ENCODE results near the gene CHCHD6. TPM values are rescaled to one million over a fixed set of nuclear protein-coding genes. Genes with fewer than 3 reads are reported as not detected.
"Not testable (repeated sequence)": the region's sequence is repeated elsewhere in the genome, so short reads cannot be mapped to it uniquely, and the experiment has no call there.

Gene CHCHD6
- total and polyA plus RNA-seq, 2 donors (not counting 3 experiments of a cell fraction or from before 2014, with no cell fraction given): 8.4 to 10.1 TPM

- no peaks in the 10 kb centered on the region for H3K36me3 ChIP-seq (ENCODE audit: control insufficient read depth in 2 of 2, extremely low read depth in 1 of 2, insufficient read depth in 2 of 2, low read length in 2 of 2)
- H4K20me1 ChIP-seq (replicated peaks; ENCODE audit: control insufficient read depth, extremely low read depth, insufficient read depth, low read length): no peaks in the 10 kb centered on the region
- ChIA-PET POLR2A (no interaction called here), CTCF (interaction anchor here (1.2 kb wide), 1 partner anchor 22 kb away, joined by 3 read pairs; no protein-coding TSS in a partner anchor)
- FAIRE-seq: no peak
- H3K4me1 ChIP-seq (ENCODE audit: control insufficient read depth, extremely low read depth, insufficient read depth, low read length): no peaks in the 10 kb centered on the region
- H3K27me3 ChIP-seq (ENCODE audit: control insufficient read depth in 2 of 2, insufficient read depth in 2 of 2, low read length in 2 of 2): peaks cover 0 to 2% of the 10 kb centered on the region in 2 experiments
- H2AFZ ChIP-seq (ENCODE audit: low read depth, low read length): no peak overlapping the region
- H3K27ac ChIP-seq (ENCODE audit: insufficient read depth, low read depth, low read length): no peak overlapping the region
- dilution Hi-C loops (cut with MboI; ENCODE audit: extremely low pct_ligation_motif_present, low sequenced_read_pairs): no loop called here
- H3K79me2 ChIP-seq (ENCODE audit: control insufficient read depth, insufficient read depth, low read length): no peaks in the 10 kb centered on the region
- no peak overlapping the region for H3K9ac ChIP-seq (replicated peaks; ENCODE audit: extremely low read depth, insufficient read depth, low read length)
- DNase-seq (ENCODE audit: low read depth, low spot score): no peak
- H3K4me2 ChIP-seq (ENCODE audit: insufficient read depth, low read length): no peak overlapping the region
- intact Hi-C loops (cut with micrococcal nuclease): no loop called here
- BruUV-seq (replicated peaks): no TSS peak
- H3K9me3 ChIP-seq (replicated peaks; ENCODE audit: control insufficient read depth, insufficient read depth, low read length): no peaks in the 10 kb centered on the region
- H3K9me1 ChIP-seq (replicated peaks; ENCODE audit: control insufficient read depth, extremely low read depth, insufficient read depth, low read length): no peaks in the 10 kb centered on the region
- H3K4me3 ChIP-seq (replicated peaks in 1 of 3; ENCODE audit: insufficient read depth in 1 of 3, low read depth in 1 of 3, low read length in 3 of 3): no peak overlapping the region
- no peak for TF ChIP-seq POLR2A (IDR thresholded peaks at IDR 0.05; ENCODE audit: low read depth, low read length)
Measured at GRCh38 chr3:126799099-126799498, 95.1 kb downstream of the CHCHD6 start.

- BruUV-seq (replicated peaks); H3K4me1 ChIP-seq (ENCODE audit: control insufficient read depth, extremely low read depth, insufficient read depth, low read length); H3K9me3 ChIP-seq (replicated peaks; ENCODE audit: control insufficient read depth, insufficient read depth, low read length); FAIRE-seq; H2AFZ ChIP-seq (ENCODE audit: low read depth, low read length); dilution Hi-C loops (cut with MboI; ENCODE audit: extremely low pct_ligation_motif_present, low sequenced_read_pairs); H3K9me1 ChIP-seq (replicated peaks; ENCODE audit: control insufficient read depth, extremely low read depth, insufficient read depth, low read length); H3K4me2 ChIP-seq (ENCODE audit: insufficient read depth, low read length); H3K9ac ChIP-seq (replicated peaks; ENCODE audit: extremely low read depth, insufficient read depth, low read length); intact Hi-C loops (cut with micrococcal nuclease); DNase-seq (ENCODE audit: low read depth, low spot score); H3K27me3 ChIP-seq (ENCODE audit: control insufficient read depth in 2 of 2, insufficient read depth in 2 of 2, low read length in 2 of 2); H3K4me3 ChIP-seq (replicated peaks in 1 of 3; ENCODE audit: insufficient read depth in 1 of 3, low read depth in 1 of 3, low read length in 3 of 3); POLR2A ChIA-PET; H4K20me1 ChIP-seq (replicated peaks; ENCODE audit: control insufficient read depth, extremely low read depth, insufficient read depth, low read length); H3K79me2 ChIP-seq (ENCODE audit: control insufficient read depth, insufficient read depth, low read length); H3K27ac ChIP-seq (ENCODE audit: insufficient read depth, low read depth, low read length); H3K36me3 ChIP-seq (ENCODE audit: control insufficient read depth in 2 of 2, extremely low read depth in 1 of 2, insufficient read depth in 2 of 2, low read length in 2 of 2): not testable (repeated sequence)
- CTCF ChIA-PET: interaction anchor here (1.0 kb wide), 1 partner anchor 10 kb away, joined by 3 read pairs; no protein-coding TSS in a partner anchor
Measured at GRCh38 chr3:126801312-126801711, 97.3 kb downstream of the CHCHD6 start.

- Histone ChIP-seq H2AFZ (ENCODE audit: low read depth, low read length) (no peak overlapping the region), H4K20me1 (replicated peaks; ENCODE audit: control insufficient read depth, extremely low read depth, insufficient read depth, low read length) (no peaks in the 10 kb centered on the region), H3K4me2 (ENCODE audit: insufficient read depth, low read length) (no peak overlapping the region), H3K36me3 (ENCODE audit: control insufficient read depth in 2 of 2, extremely low read depth in 1 of 2, insufficient read depth in 2 of 2, low read length in 2 of 2) (no peaks in the 10 kb centered on the region), H3K9me3 (replicated peaks; ENCODE audit: control insufficient read depth, insufficient read depth, low read length) (no peaks in the 10 kb centered on the region), H3K4me1 (ENCODE audit: control insufficient read depth, extremely low read depth, insufficient read depth, low read length) (no peaks in the 10 kb centered on the region), H3K27ac (ENCODE audit: insufficient read depth, low read depth, low read length) (no peak overlapping the region), H3K27me3 (ENCODE audit: control insufficient read depth in 2 of 2, insufficient read depth in 2 of 2, low read length in 2 of 2) (no peaks in the 10 kb centered on the region), H3K79me2 (ENCODE audit: control insufficient read depth, insufficient read depth, low read length) (no peaks in the 10 kb centered on the region), H3K9me1 (replicated peaks; ENCODE audit: control insufficient read depth, extremely low read depth, insufficient read depth, low read length) (no peaks in the 10 kb centered on the region), H3K9ac (replicated peaks; ENCODE audit: extremely low read depth, insufficient read depth, low read length) (no peak overlapping the region), H3K4me3 (replicated peaks in 1 of 3; ENCODE audit: insufficient read depth in 1 of 3, low read depth in 1 of 3, low read length in 3 of 3) (no peak overlapping the region)
- dilution Hi-C loops (cut with MboI; ENCODE audit: extremely low pct_ligation_motif_present, low sequenced_read_pairs): no loop called here
- no peak for DNase-seq (ENCODE audit: low read depth, low spot score)
- ChIA-PET POLR2A (no interaction called here), CTCF (interaction anchor here (0.7 kb wide), 1 partner anchor 13 kb away, joined by 3 read pairs; no protein-coding TSS in a partner anchor)
- intact Hi-C loops (cut with micrococcal nuclease): no loop called here
- no peak for TF ChIP-seq CTCF (IDR thresholded peaks at IDR 0.05; ENCODE audit: extremely low read depth in 1 of 2, insufficient read depth in 1 of 2, low read depth in 1 of 2, low read length in 2 of 2)
- no peak for TF ChIP-seq GATA2 (IDR thresholded peaks at IDR 0.05; ENCODE audit: insufficient read depth, insufficient read length, low read depth, low read length)
- no peak for TF ChIP-seq POLR2AphosphoS5 (IDR thresholded peaks at IDR 0.05; ENCODE audit: insufficient read depth, low read depth, low read length)
- TF ChIP-seq, protein P1, sequence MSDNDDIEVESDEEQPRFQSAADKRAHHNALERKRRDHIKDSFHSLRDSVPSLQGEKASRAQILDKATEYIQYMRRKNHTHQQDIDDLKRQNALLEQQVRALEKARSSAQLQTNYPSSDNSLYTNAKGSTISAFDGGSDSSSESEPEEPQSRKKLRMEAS (IDR thresholded peaks at IDR 0.05; ENCODE audit: insufficient read depth, insufficient read length): no peak
- TF ChIP-seq FOS (IDR thresholded peaks at IDR 0.05; ENCODE audit: borderline replicate concordance, insufficient read depth, low read length): no peak
- TF ChIP-seq EZH2 (IDR thresholded peaks at IDR 0.05; ENCODE audit: borderline replicate concordance, low read depth, low read length, severe bottlenecking): no peak
- no peak for TF ChIP-seq POLR2A (IDR thresholded peaks at IDR 0.05; ENCODE audit: low read depth, low read length)
- TF ChIP-seq MYC (IDR thresholded peaks at IDR 0.05; ENCODE audit: low read depth, low read length): no peak
- TF ChIP-seq JUN (IDR thresholded peaks at IDR 0.05; ENCODE audit: borderline replicate concordance, insufficient read depth, insufficient read length, low read depth): no peak
- FAIRE-seq: no peak
- no TSS peak for BruUV-seq (replicated peaks)
Measured at GRCh38 chr3:126807795-126808194, 103.8 kb downstream of the CHCHD6 start.

Measured in endothelial cell of umbilical vein (primary cell).